Thymus (tissue), 11 donors: ENCODE data around the gene RNF187. TPM values are rescaled to one million over a fixed set of nuclear protein-coding genes. Genes with fewer than 3 reads are reported as not detected.

Experiments
- DNase-seq, 9 donors: peaks; one replicate each; pipeline ENCODE4 v3.0.0-alpha.2; 2013; ENCODE audit warnings: low spot score in 9 of 9, low read depth in 6 of 9, missing footprints in 1 of 9
- H3K27ac ChIP-seq, 2 donors: one replicate each; pipeline ENCODE4 v1.5.1; 2013; ENCODE audit warnings: control low read depth in 1 of 2, low read depth in 1 of 2, low read length in 1 of 2, mild to moderate bottlenecking in 1 of 2, moderate library complexity in 1 of 2
- H3K27me3 ChIP-seq, 2 donors: one replicate each; pipeline ENCODE4 v1.5.1; 2013; ENCODE audit warnings: low read length in 1 of 2; ENCODE audit not compliant: control insufficient read depth in 2 of 2, insufficient read depth in 1 of 2
- H3K36me3 ChIP-seq, 2 donors: one replicate each; pipeline ENCODE4 v1.5.1; 2013; ENCODE audit warnings: low read length in 1 of 2, mild to moderate bottlenecking in 1 of 2, moderate library complexity in 1 of 2; ENCODE audit not compliant: control insufficient read depth in 2 of 2, insufficient read depth in 2 of 2
- H3K4me1 ChIP-seq, 2 donors: one replicate each; pipeline ENCODE4 v1.5.1; 2013; ENCODE audit warnings: low read length in 2 of 2; ENCODE audit not compliant: control insufficient read depth in 2 of 2, insufficient read depth in 2 of 2
- H3K4me3 ChIP-seq, 2 donors: one replicate each; pipeline ENCODE4 v1.5.1; 2013; ENCODE audit warnings: low read length in 2 of 2, control low read depth in 1 of 2, mild to moderate bottlenecking in 1 of 2
- H3K9me3 ChIP-seq, 2 donors: one replicate each; pipeline ENCODE4 v1.5.1; 2013; ENCODE audit warnings: low read length in 1 of 2, mild to moderate bottlenecking in 1 of 2; ENCODE audit not compliant: control insufficient read depth in 2 of 2, insufficient read depth in 1 of 2
- WGBS: extraction: QIAGEN DNeasy Blood & Tissue Kit; methylation state at CpG from one replicate; pipeline ENCODE4 v1.1.7; 2013; 5-methylcytosine and 5-hydroxymethylcytosine counted together
- polyA plus RNA-seq: library from polyadenylated mRNA; stranded (reverse); fragments of 200-250 nt; gene quantifications from one replicate; pipeline ENCODE4 v1.2.3, GENCODE V29; 2013
- total RNA-seq: library from RNA; stranded (reverse); fragments of 120-200 nt; gene quantifications from one replicate; pipeline ENCODE4 v1.2.4, GENCODE V29; 2013
- donor health status: healthy.

Gene RNF187
- total and polyA plus RNA-seq, 2 donors = 22.2 to 30.0 TPM

- H3K4me3 ChIP-seq = no peak overlapping the region
- H3K4me1 ChIP-seq = peaks cover 0 to 3% of the 10 kb centered on the region in 2 donors
- 54% methylated on average over 15 of the region's 15 CpGs for WGBS
- H3K9me3 ChIP-seq = peaks cover 0 to 4% of the 10 kb centered on the region in 2 donors
- H3K27me3 ChIP-seq = peaks cover 35 to 58% of the 10 kb centered on the region in 2 donors
- no peaks in the 10 kb centered on the region for H3K36me3 ChIP-seq
- H3K27ac ChIP-seq = no peak overlapping the region
- DNase-seq = no peak
Observed at GRCh38 chr1:228446852-228447251, 40.3 kb upstream of the RNF187 start.

DNA sequence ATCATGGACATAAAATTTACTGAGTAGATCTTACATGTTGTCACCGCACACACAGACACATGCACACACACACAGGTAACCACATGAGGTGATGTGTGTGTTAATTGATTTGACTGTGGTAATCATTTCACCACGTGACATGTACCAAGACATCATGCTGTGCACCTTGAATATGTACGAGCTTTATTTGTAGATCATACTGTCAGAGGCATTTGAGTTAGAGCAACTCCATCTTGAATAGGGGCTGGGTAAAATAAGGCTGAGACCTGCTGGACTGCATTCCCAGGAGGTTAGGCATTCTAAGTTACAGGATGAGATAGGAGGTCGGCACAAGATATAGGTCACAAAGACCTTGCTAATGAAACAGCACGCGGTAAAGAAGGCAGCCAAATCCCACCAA is 38.8 kb upstream of the RNF187 start:
- H3K27me3 ChIP-seq = peaks cover 33 to 56% of the 10 kb centered on the region in 2 donors
- no peak overlapping the region for H3K27ac ChIP-seq
- H3K9me3 ChIP-seq = peaks cover 0 to 4% of the 10 kb centered on the region in 2 donors
- WGBS = 88% methylated on average over 6 of the region's 6 CpGs
- no peaks in the 10 kb centered on the region for H3K36me3 ChIP-seq
- DNase-seq = no peak
- peaks cover 0 to 3% of the 10 kb centered on the region in 2 donors for H3K4me1 ChIP-seq
- no peak overlapping the region for H3K4me3 ChIP-seq

- Histone ChIP-seq H3K36me3 (no peaks in the 10 kb centered on the region), H3K9me3 (peaks cover 0 to 4% of the 10 kb centered on the region in 2 donors), H3K4me3 (no peak overlapping the region), H3K27ac (no peak overlapping the region), H3K27me3 (peaks cover 23 to 50% of the 10 kb centered on the region in 2 donors), H3K4me1 (peaks cover 0 to 3% of the 10 kb centered on the region in 2 donors)
- DNase-seq = no peak
- WGBS = 95% methylated on average over 11 of the region's 11 CpGs
Observed at GRCh38 chr1:228450200-228450599, 37.0 kb upstream of the RNF187 start.

- Histone ChIP-seq H3K36me3 (no peaks in the 10 kb centered on the region), H3K4me3 (no peak overlapping the region), H3K9me3 (peaks cover 0 to 4% of the 10 kb centered on the region in 2 donors), H3K27me3 (peaks cover 4 to 50% of the 10 kb centered on the region in 2 donors), H3K4me1 (peaks cover 2 to 5% of the 10 kb centered on the region in 2 donors), H3K27ac (no peak overlapping the region)
- DNase-seq = no peak
- 86% methylated on average over 10 of the region's 10 CpGs for WGBS
Observed at GRCh38 chr1:228452194-228453021, 34.8 kb upstream of the RNF187 start.

GRCh38 chr1:228453022-228453560 is 34.1 kb upstream of the RNF187 start:
- H3K27me3 ChIP-seq = peaks cover 4 to 51% of the 10 kb centered on the region in 2 donors
- no peaks in the 10 kb centered on the region for H3K36me3 ChIP-seq
- no peak for DNase-seq
- no peak overlapping the region for H3K4me3 ChIP-seq
- no peak overlapping the region for H3K27ac ChIP-seq
- 87% methylated on average over 10 of the region's 10 CpGs for WGBS
- H3K9me3 ChIP-seq = peaks cover 0 to 7% of the 10 kb centered on the region in 2 donors
- H3K4me1 ChIP-seq = peaks cover 2 to 12% of the 10 kb centered on the region in 2 donors

DNA sequence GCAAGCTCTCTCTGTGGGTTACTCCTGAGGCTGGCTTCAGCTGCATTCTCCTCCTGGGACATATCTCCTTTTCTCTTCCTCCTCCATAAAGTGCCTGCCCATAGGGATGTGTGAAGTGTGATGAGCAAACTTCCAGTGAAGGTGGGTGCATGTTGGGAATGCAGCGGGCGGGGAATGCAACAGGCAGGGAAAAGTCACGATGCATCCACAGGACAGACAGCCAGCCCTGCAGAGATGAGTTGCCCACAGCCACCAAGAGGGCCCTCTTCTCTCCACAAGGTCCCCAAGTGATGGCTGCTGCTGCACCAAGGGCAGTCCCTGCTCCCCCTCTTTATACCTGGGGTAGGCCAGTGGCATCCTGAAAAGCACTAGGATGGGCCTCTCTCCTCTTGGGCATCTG is 33.6 kb upstream of the RNF187 start:
- no peaks in the 10 kb centered on the region for H3K36me3 ChIP-seq
- H3K4me3 ChIP-seq = no peak overlapping the region
- no peak overlapping the region for H3K27ac ChIP-seq
- H3K27me3 ChIP-seq = peaks cover 7 to 54% of the 10 kb centered on the region in 2 donors
- 99% methylated on average over 3 of the region's 3 CpGs for WGBS
- no peak for DNase-seq
- peaks cover 1 to 7% of the 10 kb centered on the region in 2 donors for H3K9me3 ChIP-seq
- peaks cover 2 to 16% of the 10 kb centered on the region in 2 donors for H3K4me1 ChIP-seq

DNA sequence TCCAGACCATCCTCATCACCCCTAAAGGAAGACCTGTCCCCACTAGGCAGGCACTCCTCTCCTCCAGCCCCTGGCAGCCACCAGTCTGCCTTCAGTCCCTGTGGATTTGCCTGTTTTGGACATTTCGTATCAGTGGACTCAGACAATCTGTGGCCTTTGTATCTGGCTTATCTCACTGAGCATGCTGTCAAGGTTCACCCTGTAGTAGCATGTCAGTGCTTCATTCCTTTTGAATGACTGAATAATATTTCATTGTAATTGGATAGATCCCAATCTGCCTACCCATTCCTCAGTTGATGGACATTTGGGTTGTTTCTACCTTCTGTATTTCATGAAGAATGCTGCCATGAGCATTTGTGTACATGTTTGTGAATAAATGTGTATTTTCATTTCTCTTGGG is 32.9 kb upstream of the RNF187 start:
- Histone ChIP-seq H3K9me3 (peaks cover 1 to 7% of the 10 kb centered on the region in 2 donors), H3K27ac (no peak overlapping the region), H3K4me3 (no peak overlapping the region), H3K27me3 (peaks cover 7 to 57% of the 10 kb centered on the region in 2 donors), H3K36me3 (no peaks in the 10 kb centered on the region), H3K4me1 (peaks cover 2 to 17% of the 10 kb centered on the region in 2 donors)
- DNase-seq = no peak
- WGBS = 98% methylated on average over 1 of the region's 1 CpG

DNA sequence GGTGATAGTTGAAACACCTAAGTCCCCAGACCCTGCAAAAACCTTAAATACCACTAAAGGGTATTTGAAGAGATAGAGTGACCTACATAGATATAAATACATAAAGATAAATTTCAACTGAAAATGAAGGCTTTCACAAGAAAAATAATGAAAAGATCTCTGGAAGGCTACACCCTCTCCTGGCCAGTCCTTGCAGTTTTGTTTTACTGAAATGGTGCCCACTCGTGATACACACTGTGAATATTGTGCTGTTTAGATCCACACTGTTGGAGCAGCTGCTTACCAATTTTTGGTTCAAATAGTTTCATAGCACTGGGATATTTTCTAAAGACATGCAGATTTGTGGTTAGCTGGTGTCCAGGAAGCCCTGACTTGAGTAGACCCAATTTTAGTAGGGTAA is 31.5 kb upstream of the RNF187 start:
- Histone ChIP-seq H3K9me3 (peaks cover 1 to 7% of the 10 kb centered on the region in 2 donors), H3K27me3 (peaks cover 14 to 67% of the 10 kb centered on the region in 2 donors), H3K4me1 (peaks cover 6 to 22% of the 10 kb centered on the region in 2 donors), H3K27ac (no peak overlapping the region), H3K4me3 (no peak overlapping the region), H3K36me3 (no peaks in the 10 kb centered on the region)
- 52% methylated on average over 1 of the region's 1 CpG for WGBS
- DNase-seq = no peak
